Activated T-helper 1 cell treated with Interleukin-2 at 50 U/mL for 16 hours (primary cell): ENCODE results near the gene SLC6A8.

Experiments used
- DNase-seq: peaks from one replicate; pipeline ENCODE4 v3.0.0-alpha.2; 2020; ENCODE audit warnings: low read depth

Gene SLC6A8

GRCh38 chrX:153687121-153688039 lies at the start of gene SLC6A8:
Gene SLC6A8 (plus strand): TSS chrX:153687926. CDS start chrX:153688575, 649 bp downstream.
- no peak for DNase-seq

- no peak for DNase-seq
Observed at GRCh38 chrX:153638041-153638371, 49.7 kb upstream of the SLC6A8 start.

GRCh38 chrX:153638436-153639176 lies 49.1 kb upstream of the SLC6A8 start:
- DNase-seq = no peak

DNA sequence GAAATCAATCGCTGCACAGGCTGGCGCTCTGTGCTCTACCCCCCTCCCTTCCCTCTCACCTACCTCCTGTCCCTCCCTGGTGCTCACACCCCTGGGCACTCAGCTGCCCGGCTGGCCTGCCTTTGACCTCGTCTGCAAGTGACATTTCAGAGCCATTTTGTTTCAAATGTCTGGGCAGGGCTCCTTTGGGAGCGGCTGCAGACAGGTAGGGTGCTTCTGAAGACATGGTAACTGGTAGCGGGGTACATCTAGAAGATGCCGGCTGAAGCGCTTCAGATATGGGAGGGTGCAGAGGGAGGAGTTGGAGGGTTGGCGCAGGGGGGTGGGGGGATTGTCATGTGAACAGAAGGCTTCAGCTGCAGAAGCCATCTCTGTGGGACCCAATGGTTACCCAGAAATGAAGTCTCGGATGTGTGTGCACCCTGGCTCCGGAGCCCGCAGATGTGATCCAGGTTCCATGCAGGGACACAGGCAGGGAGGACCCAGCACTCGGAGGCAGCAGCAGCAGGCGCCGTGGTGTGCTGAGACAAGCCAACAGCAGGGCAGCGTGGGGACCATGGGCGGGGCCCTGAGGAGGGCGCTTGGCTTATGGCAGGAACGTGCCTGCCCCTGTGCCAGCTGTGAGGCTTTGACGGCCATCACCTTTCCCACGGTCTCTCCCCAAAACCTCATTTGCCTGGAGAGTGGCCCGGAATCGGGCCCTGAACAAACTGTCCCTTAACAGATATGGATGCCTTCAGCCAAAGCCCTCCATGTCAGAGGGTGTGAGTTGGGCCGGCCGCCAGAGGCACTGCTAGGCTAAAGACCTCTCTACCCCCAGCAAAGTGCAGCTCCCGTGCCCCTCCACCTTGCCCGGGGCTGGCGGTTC lies 48.3 kb upstream of the SLC6A8 start:
- no peak for DNase-seq

DNA sequence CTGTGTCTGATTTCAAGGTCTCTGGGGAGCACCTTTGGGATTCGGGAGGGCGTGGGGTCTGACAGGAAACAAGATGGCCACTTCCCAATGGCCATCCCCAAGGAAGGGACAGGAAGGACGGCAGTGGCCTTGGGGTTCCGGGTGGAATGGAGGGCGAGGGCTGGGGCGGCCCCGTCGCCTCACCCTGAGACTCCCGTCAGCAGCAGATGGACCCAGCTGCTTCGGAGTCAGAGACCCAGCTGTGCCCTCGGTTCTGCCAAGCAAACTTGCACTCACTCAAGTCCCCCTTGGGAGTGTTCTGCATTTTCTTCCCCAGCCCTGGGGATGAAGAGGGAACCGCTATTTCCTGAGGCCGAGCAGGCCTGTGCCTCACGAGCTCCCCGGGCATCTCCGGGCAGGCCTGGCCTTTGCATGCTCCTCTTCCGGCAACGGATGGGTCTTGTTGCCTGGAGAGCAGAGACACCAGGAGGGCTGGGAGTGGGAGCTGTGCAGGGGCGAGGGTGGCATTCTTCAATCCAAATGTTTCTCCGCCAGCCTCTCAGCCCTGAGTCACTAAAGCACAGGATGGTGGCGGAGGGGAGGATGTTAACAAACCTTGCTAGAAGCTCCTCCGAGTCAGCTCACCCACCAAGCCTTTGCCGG lies 47.6 kb upstream of the SLC6A8 start:
- no peak for DNase-seq

DNA sequence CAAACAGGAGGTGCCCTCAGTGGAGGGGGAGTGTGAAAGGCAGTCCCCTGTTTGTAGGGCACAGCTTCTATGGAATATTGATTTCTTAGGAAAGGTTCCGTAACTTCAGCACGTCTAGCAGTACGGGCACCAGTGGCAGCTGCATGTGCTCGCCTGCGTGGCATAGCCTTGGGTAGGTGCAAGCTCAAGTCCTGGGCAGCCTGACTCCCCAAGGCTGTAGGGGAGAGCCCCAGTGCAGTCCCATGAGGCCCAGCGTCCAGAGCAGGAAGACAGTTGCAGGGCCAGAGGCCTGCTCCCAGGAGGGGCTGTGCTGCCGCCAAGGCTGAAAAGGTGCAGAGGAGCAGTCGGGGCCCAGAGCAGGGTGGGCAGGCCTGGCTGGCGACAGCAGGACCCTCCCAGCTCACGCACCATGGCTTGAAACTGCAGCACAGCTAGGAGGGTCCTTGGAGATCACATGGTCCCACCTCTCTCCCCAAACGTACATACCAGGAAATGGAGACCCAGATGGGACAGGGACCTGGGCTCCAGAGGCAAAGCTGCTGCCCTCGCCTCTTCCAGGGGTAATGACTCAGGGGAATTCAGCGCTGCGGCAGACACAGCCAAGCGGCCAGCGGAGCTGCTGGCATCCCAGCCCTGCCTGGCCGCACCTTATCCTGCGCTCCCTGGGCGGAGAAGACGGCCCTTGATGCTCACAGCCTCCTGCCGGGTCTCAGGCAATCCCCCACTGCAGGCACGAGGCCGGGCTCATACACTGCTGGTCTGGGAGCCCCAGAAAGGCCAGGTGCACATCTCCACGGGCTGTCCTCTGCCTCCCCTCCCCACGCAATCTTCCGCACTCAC lies 46.8 kb upstream of the SLC6A8 start:
- DNase-seq = no peak

GRCh38 chrX:153641627-153642026 lies 46.1 kb upstream of the SLC6A8 start:
- DNase-seq = no peak

GRCh38 chrX:153642051-153642654 lies 45.6 kb upstream of the SLC6A8 start:
- DNase-seq = no peak

DNA sequence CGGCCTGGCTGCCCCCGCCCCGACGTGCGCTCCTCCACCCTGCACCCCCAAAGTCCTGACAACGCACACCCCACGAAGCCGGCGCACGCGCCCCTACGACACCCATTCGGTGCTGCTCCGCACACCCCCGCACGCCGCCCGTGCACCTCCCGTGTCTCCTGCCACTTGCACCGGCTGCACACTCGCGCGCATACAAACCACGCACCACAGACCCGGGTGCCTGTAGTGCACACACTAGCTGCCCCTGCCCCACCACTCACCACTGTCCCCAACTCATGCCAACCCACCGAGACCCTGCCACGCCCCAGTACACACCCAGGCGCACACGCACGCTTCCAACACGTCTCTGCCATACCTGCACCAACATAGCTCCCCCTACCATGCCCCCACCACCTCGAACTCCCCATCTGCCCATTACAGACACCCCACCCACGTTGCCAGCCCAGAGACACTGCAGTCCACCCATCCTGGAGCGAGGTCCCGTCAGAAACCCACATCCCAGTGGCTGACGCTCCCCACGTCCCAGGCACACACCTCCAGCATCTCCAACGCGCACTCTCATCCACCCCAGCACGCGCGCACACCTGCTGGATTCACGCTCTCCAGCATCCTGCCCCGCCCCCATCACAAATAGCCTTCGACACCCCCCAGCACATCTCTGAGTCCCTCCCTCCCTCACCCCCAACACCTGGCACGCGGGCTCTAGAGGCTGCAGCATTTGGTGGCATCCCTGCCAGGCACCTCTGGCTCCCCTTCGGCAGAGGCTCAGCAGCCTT lies 44.9 kb upstream of the SLC6A8 start:
- no peak for DNase-seq

- no peak for DNase-seq
Observed at GRCh38 chrX:153643431-153644351, 44.0 kb upstream of the SLC6A8 start.

DNA sequence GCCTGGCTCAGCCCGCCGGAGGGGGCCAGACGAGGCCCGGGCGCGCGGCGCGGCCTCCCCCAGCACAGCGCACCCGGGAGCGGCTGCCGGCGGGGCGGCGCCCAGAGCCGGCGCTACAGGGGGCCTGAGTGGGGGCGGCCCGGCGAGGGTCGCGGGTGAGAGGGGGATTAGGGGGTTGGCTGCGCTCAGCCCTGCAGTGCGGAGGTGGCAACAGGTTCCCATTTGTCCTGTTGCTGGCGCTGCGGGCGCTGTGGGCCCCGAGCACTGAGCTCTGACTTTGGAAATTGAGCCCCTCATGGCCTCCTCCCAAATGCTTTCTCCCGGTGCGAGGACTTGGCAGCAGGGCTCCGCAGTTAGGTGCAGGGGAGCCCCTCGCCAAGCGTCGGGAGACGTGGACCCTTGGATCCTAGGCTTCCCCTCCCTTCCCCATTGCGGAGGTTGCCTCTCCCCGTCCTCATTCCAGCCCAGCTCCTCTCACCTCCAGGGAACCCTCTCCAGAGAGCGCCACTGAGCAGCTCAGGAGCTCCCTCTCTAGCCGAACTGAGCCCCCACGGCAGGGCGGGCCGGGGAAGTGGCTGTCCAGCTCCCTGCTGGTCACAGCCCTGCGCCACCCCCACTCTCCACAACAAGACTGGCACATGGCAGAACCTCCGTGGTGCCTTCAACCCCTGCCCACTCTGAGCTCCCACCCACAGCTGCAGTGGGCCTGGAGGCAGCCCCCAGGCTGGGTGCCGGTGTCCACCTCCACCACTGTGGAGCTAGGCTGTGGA lies 43.2 kb upstream of the SLC6A8 start:
- DNase-seq = no peak

- no peak for DNase-seq
Observed at GRCh38 chrX:153645151-153645550, 42.6 kb upstream of the SLC6A8 start.

GRCh38 chrX:153645921-153646488 lies 41.7 kb upstream of the SLC6A8 start:
- no peak for DNase-seq

GRCh38 chrX:153646620-153647373 lies 40.9 kb upstream of the SLC6A8 start, which contains the start of gene DUSP9:
Gene DUSP9 (plus strand): TSS chrX:153647203. CDS start chrX:153647954, 751 bp downstream.
- DNase-seq = no peak

- no peak for DNase-seq
Observed at GRCh38 chrX:153647461-153648357, 40.0 kb upstream of the SLC6A8 start.
